Measurements from ENCODE around the gene GAGE12C. TPM values are rescaled to one million over a fixed set of nuclear protein-coding genes. Genes with fewer than 3 reads are reported as not detected.

Gene GAGE12C
- total RNA-seq = not detected in 2 replicates

GRCh38 chrX:49531877-49532276, at the start of gene GAGE12C:
TSS of gene GAGE12C (plus strand) at chrX:49532177. CDS start at chrX:49533332, 1,155 bp downstream.

GRCh38 chrX:49541433-49541832, 9.5 kb downstream of the GAGE12C start, which contains the start of gene GAGE12D:
TSS of gene GAGE12D (plus strand) at chrX:49541733. CDS start at chrX:49542888, 1,155 bp downstream.

GRCh38 chrX:49550989-49551388, 19.0 kb downstream of the GAGE12C start, which contains the start of gene GAGE12E:
TSS of gene GAGE12E (plus strand) at chrX:49551289. CDS start at chrX:49552444, 1,155 bp downstream.

GRCh38 chrX:49560542-49560941, 28.6 kb downstream of the GAGE12C start, which contains the start of gene GAGE12F:
TSS of gene GAGE12F (plus strand) at chrX:49560842. CDS start at chrX:49561997, 1,155 bp downstream.

GRCh38 chrX:49570100-49570499, 38.1 kb downstream of the GAGE12C start, which contains the start of gene GAGE12G:
TSS of gene GAGE12G (plus strand) at chrX:49570400. CDS start at chrX:49571555, 1,155 bp downstream.

DNA sequence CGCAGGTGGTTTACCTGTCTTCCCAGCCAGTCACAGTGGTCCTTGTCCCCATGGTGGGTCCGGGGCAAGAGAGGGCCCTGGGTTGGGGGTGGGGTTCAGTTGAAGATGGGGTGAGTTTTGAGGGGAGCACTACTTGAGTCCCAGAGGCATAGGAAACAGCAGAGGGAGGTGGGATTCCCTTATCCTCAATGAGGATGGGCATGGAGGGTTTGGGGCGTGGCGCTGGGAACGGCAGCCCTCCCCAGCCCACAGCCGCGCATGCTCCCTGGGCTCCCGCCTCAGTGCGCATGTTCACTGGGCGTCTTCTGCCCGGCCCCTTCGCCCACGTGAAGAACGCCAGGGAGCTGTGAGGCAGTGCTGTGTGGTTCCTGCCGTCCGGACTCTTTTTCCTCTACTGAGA, 47.7 kb downstream of the GAGE12C start, which contains the start of gene GAGE12H:
Gene GAGE12H (plus strand): TSS at position 301 of the 400 bp plus-strand sequence. CDS start 1,155 bp downstream, outside the sequence.

Other genes with a start within 250 kb of the GAGE12C start
- gene GAGE10, start 228.5 kb upstream of the GAGE12C start, total RNA-seq = not detected in 2 replicates
- gene GAGE12J, start 210.1 kb upstream of the GAGE12C start, total RNA-seq = not detected in 2 replicates
- gene GAGE13, start 200.6 kb upstream of the GAGE12C start, total RNA-seq = not detected in 2 replicates
- not detected in 2 replicates for gene GAGE12D, start 9.6 kb downstream of the GAGE12C start, total RNA-seq
- gene GAGE12E, start 19.1 kb downstream of the GAGE12C start, total RNA-seq = not detected in 2 replicates
- gene GAGE12F, start 28.7 kb downstream of the GAGE12C start, total RNA-seq = not detected in 2 replicates
- not detected in 2 replicates for gene GAGE12G, start 38.2 kb downstream of the GAGE12C start, total RNA-seq
- not detected in 2 replicates for gene GAGE12H, start 47.8 kb downstream of the GAGE12C start, total RNA-seq
- gene GAGE2A, start 57.3 kb downstream of the GAGE12C start, total RNA-seq = not detected in 2 replicates
- gene GAGE1, start 66.8 kb downstream of the GAGE12C start, total RNA-seq = not detected in 2 replicates
- not detected in 2 replicates for gene PAGE1, start 163.8 kb downstream of the GAGE12C start, total RNA-seq

Measured in aortic smooth muscle cell (primary cell).